KOPT-K1 (cell line): ENCODE data around the gene CHRNB2.

Source experiments
- H3K27ac ChIP-seq: fragments of 200-600 bp; sonication (generic); 2 replicates; pipeline ENCODE4 v1.5.1; 2016; ENCODE audit warnings: antibody characterized with exemption, mild to moderate bottlenecking, low read depth, low read length; ENCODE audit not compliant: poor library complexity, severe bottlenecking
- H3K36me3 ChIP-seq: fragments of 200-600 bp; sonication (generic); 2 replicates; pipeline ENCODE4 v1.5.1; 2017; ENCODE audit warnings: antibody characterized with exemption, mild to moderate bottlenecking, low read length, moderate library complexity; ENCODE audit not compliant: insufficient read depth
- H3K9me3 ChIP-seq: fragments of 200-600 bp; sonication (generic); 2 replicates; pipeline ENCODE4 v1.5.1; 2017; ENCODE audit warnings: antibody characterized with exemption, low read length, mild to moderate bottlenecking; ENCODE audit not compliant: insufficient read depth, poor library complexity, severe bottlenecking

The CHRNB2 gene

GRCh38 chr1:154568157-154568815 is 708 bp downstream of the CHRNB2 start:
- H3K36me3 ChIP-seq, result no peaks in the 10 kb centered on the region
- H3K9me3 ChIP-seq, result no peaks in the 10 kb centered on the region
- H3K27ac ChIP-seq, result no peak overlapping the region

GRCh38 chr1:154571244-154571963 is 3.8 kb downstream of the CHRNB2 start:
- Histone ChIP-seq H3K27ac (no peak overlapping the region), H3K36me3 (no peaks in the 10 kb centered on the region), H3K9me3 (no peaks in the 10 kb centered on the region)

DNA sequence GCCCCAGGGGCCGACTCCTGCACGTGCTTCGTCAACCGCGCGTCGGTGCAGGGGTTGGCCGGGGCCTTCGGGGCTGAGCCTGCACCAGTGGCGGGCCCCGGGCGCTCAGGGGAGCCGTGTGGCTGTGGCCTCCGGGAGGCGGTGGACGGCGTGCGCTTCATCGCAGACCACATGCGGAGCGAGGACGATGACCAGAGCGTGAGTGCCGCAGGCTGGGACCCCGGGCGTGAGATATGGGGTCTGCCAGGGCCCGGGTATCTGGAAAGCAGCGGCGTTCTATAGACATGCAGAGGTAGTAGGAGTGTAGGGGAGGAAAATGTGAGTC is 4.3 kb downstream of the CHRNB2 start:
- Histone ChIP-seq H3K9me3 (no peaks in the 10 kb centered on the region), H3K27ac (no peak overlapping the region), H3K36me3 (no peaks in the 10 kb centered on the region)

- H3K9me3 ChIP-seq, result no peaks in the 10 kb centered on the region
- H3K27ac ChIP-seq, result no peak overlapping the region
- H3K36me3 ChIP-seq, result peaks cover 7% of the 10 kb centered on the region; the same call in 1 of the 2 replicates
Observed at GRCh38 chr1:154572468-154573167, 5.0 kb downstream of the CHRNB2 start.

DNA sequence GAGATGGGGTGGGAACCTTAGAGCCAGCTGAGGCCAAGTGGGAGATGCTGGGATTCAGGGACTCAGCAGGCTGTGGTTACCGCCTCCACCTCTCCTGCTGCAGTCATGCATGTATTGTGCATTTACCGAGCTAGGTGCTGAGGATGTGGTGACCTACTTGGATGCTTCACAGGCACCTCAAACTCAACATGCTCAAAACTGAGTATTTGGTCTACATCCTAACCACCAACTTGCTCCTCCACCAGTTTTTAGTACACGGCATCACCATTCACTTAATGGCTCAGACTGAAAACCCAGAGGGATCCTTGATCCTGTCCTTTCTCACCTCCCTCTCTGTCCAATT is 5.6 kb downstream of the CHRNB2 start:
- H3K27ac ChIP-seq, result no peak overlapping the region
- H3K36me3 ChIP-seq, result peaks cover 12% of the 10 kb centered on the region
- H3K9me3 ChIP-seq, result no peaks in the 10 kb centered on the region

DNA sequence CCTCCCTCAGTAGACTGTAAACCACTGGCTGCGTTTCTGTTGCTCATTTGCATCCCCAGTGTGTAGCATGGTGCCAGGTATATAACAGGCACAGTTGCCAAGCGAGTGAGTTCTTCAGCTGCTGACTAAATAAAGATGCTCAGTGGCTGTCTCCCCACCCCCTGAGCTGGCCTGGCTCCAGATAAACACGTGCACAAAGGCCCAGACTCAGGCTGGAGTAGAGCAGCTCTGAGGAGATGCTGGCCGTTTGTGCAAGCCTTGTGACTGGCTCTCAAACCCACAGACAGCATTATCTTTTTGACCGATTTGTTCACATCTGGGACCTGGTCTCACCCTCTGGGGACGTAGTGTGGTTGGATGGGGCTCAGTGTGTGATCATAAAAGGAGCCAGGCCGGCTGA is 7.1 kb downstream of the CHRNB2 start:
- no peaks in the 10 kb centered on the region for H3K9me3 ChIP-seq
- peaks cover 28% of the 10 kb centered on the region for H3K36me3 ChIP-seq
- H3K27ac ChIP-seq, result no peak overlapping the region

DNA sequence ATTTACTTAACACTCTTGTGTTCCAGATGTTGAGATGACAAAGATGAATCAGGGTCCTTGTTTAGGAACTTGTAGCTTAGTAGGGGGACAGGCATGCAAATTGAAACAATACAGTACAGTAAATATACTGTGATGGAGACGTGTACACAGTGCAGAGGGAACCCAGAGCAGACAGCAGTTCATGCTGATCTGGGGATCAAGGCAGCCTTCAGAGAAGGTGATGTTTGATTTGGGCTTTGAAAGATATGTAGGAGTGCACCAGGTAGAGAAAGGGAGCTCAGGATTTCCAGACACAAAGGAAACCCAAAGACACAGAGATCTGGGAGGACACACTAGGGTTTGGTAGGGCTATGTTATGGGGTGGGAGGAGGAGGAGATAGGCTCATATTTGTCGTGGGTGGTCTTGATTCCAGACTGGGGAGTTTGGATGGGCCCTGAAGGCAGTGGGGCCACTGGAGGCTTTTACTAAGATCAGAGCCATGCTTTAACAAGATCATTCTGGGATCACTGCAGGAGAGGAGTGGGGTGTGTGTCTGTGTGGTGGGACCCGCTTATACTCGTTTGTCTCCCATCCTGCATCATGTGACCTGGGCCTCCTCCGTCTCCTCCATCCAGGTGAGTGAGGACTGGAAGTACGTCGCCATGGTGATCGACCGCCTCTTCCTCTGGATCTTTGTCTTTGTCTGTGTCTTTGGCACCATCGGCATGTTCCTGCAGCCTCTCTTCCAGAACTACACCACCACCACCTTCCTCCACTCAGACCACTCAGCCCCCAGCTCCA is 7.8 kb downstream of the CHRNB2 start:
- Histone ChIP-seq H3K27ac (no peak overlapping the region), H3K9me3 (no peaks in the 10 kb centered on the region), H3K36me3 (peaks cover 34% of the 10 kb centered on the region)

DNA sequence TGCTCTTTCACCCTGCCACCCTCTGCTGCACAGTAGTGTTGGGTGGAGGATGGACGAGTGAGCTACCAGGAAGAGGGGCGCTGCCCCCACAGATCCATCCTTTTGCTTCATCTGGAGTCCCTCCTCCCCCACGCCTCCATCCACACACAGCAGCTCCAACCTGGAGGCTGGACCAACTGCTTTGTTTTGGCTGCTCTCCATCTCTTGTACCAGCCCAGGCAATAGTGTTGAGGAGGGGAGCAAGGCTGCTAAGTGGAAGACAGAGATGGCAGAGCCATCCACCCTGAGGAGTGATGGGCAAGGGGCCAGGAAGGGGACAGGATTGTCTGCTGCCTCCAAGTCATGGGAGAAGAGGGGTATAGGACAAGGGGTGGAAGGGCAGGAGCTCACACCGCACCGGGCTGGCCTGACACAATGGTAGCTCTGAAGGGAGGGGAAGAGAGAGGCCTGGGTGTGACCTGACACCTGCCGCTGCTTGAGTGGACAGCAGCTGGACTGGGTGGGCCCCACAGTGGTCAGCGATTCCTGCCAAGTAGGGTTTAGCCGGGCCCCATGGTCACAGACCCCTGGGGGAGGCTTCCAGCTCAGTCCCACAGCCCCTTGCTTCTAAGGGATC is 8.5 kb downstream of the CHRNB2 start:
- H3K36me3 ChIP-seq, result peaks cover 41% of the 10 kb centered on the region
- no peak overlapping the region for H3K27ac ChIP-seq
- no peaks in the 10 kb centered on the region for H3K9me3 ChIP-seq

- Histone ChIP-seq H3K36me3 (peaks cover 56% of the 10 kb centered on the region), H3K27ac (no peak overlapping the region), H3K9me3 (no peaks in the 10 kb centered on the region)
Observed at GRCh38 chr1:154577346-154578057, 9.9 kb downstream of the CHRNB2 start.

GRCh38 chr1:154578058-154578418 is 10.5 kb downstream of the CHRNB2 start:
- H3K9me3 ChIP-seq, result no peaks in the 10 kb centered on the region
- H3K27ac ChIP-seq, result no peak overlapping the region
- H3K36me3 ChIP-seq, result peaks cover 61% of the 10 kb centered on the region

DNA sequence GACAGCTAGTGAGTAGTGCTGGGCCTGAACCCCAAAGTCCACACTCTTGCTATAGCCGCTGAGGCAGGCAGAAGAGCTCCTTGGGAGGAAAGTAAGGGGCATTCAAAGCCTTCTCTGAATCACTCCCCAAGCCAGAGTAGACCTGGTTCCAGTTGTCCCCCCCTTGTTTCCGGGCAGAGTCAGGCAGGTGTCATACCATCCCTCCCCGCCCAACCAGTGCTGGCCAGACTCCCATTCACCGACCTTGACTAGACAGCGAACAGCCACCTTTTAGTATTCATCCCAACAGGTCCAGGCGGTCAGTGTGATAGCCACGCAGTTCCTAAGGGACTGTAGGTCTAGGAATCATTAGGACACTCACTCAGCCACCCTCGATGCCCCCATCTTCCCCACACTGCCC is 11.8 kb downstream of the CHRNB2 start:
- no peak overlapping the region for H3K27ac ChIP-seq
- peaks cover 74% of the 10 kb centered on the region for H3K36me3 ChIP-seq
- no peaks in the 10 kb centered on the region for H3K9me3 ChIP-seq

- H3K36me3 ChIP-seq, result peaks cover 98% of the 10 kb centered on the region
- no peaks in the 10 kb centered on the region for H3K9me3 ChIP-seq
- no peak overlapping the region for H3K27ac ChIP-seq
Observed at GRCh38 chr1:154581766-154582165, 14.2 kb downstream of the CHRNB2 start.

DNA sequence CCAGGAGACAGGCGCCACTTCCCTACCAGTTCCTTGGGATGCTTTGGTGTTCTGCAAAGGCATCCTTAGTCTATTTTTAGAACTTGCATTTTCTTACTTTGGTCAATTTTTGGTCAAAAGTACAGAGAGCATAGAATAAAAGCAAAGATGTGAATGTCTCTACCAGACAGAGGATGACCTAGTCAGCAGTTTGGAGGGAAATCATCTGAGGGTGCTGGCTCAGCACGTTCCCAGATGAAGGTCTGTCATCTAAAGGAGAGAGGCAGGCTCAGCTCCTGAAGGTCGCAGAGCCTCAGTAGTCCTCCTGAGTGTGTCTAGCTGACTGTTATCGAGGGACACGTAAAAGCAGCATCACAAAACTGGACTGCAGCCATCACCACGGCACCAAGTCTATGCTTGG is 15.3 kb downstream of the CHRNB2 start:
- Histone ChIP-seq H3K36me3 (peaks cover 100% of the 10 kb centered on the region), H3K27ac (no peak overlapping the region), H3K9me3 (no peaks in the 10 kb centered on the region)

GRCh38 chr1:154583773-154584172 is 16.2 kb downstream of the CHRNB2 start:
- no peak overlapping the region for H3K27ac ChIP-seq
- H3K36me3 ChIP-seq, result peaks cover 100% of the 10 kb centered on the region

More at GRCh38 chr1:154583773-154584172, 16.2 kb downstream of the CHRNB2 start:
- H3K9me3 ChIP-seq, result no peaks in the 10 kb centered on the region
